Rectal smooth muscle tissue (tissue), 1 donor: Measurements from ENCODE around the gene LINC00305.

Experiments
- H3K27ac ChIP-seq: one replicate; pipeline ENCODE4 v1.7.0; 2013; ENCODE audit warnings: low read depth, low read length, inconsistent platforms
- H3K27me3 ChIP-seq: one replicate; pipeline ENCODE4 v1.7.0; 2013; ENCODE audit warnings: low read length; ENCODE audit not compliant: control insufficient read depth, insufficient read depth
- H3K36me3 ChIP-seq: one replicate; pipeline ENCODE4 v1.7.0; 2013; ENCODE audit warnings: low read length; ENCODE audit not compliant: control insufficient read depth, insufficient read depth
- H3K4me1 ChIP-seq: one replicate; pipeline ENCODE4 v1.7.0; 2013; ENCODE audit warnings: low read length; ENCODE audit not compliant: control insufficient read depth, insufficient read depth
- H3K4me3 ChIP-seq: one replicate; pipeline ENCODE4 v1.7.0; 2013; ENCODE audit warnings: low read length
- H3K9ac ChIP-seq: one replicate; pipeline ENCODE4 v1.7.0; 2013; ENCODE audit warnings: low read length

LINC00305 gene

GRCh38 chr18:64110692-64111480, 38.0 kb downstream of the LINC00305 start:
- Histone ChIP-seq H3K9ac (no peak overlapping the region), H3K4me3 (no peak overlapping the region), H3K27me3 (no peaks in the 10 kb centered on the region), H3K36me3 (no peaks in the 10 kb centered on the region), H3K27ac (no peak overlapping the region), H3K4me1 (no peaks in the 10 kb centered on the region)

GRCh38 chr18:64103986-64104385, 44.9 kb downstream of the LINC00305 start:
- H3K4me3 ChIP-seq = no peak overlapping the region
- H3K27me3 ChIP-seq = no peaks in the 10 kb centered on the region
- H3K4me1 ChIP-seq = no peaks in the 10 kb centered on the region
- no peaks in the 10 kb centered on the region for H3K36me3 ChIP-seq
- no peak overlapping the region for H3K9ac ChIP-seq
- no peak overlapping the region for H3K27ac ChIP-seq

GRCh38 chr18:64100116-64100922, 48.6 kb downstream of the LINC00305 start:
- Histone ChIP-seq H3K4me3 (no peak overlapping the region), H3K27me3 (no peaks in the 10 kb centered on the region), H3K4me1 (no peaks in the 10 kb centered on the region), H3K27ac (no peak overlapping the region), H3K36me3 (no peaks in the 10 kb centered on the region), H3K9ac (no peak overlapping the region)

GRCh38 chr18:64099244-64099643, 49.6 kb downstream of the LINC00305 start:
- no peak overlapping the region for H3K4me3 ChIP-seq
- H3K4me1 ChIP-seq = no peaks in the 10 kb centered on the region
- H3K27ac ChIP-seq = no peak overlapping the region
- H3K36me3 ChIP-seq = no peaks in the 10 kb centered on the region
- no peaks in the 10 kb centered on the region for H3K27me3 ChIP-seq
- no peak overlapping the region for H3K9ac ChIP-seq

- no peak overlapping the region for H3K9ac ChIP-seq
- H3K27me3 ChIP-seq = no peaks in the 10 kb centered on the region
- H3K36me3 ChIP-seq = no peaks in the 10 kb centered on the region
- no peaks in the 10 kb centered on the region for H3K4me1 ChIP-seq
- H3K4me3 ChIP-seq = no peak overlapping the region
- no peak overlapping the region for H3K27ac ChIP-seq
These were observed 51.4 kb downstream of the LINC00305 start for GRCh38 chr18:64097497-64097896.

- no peaks in the 10 kb centered on the region for H3K36me3 ChIP-seq
- no peak overlapping the region for H3K4me3 ChIP-seq
- no peak overlapping the region for H3K9ac ChIP-seq
- no peaks in the 10 kb centered on the region for H3K4me1 ChIP-seq
- H3K27me3 ChIP-seq = no peaks in the 10 kb centered on the region
- H3K27ac ChIP-seq = no peak overlapping the region
These were observed 53.8 kb downstream of the LINC00305 start for GRCh38 chr18:64095056-64095455.

- Histone ChIP-seq H3K27me3 (no peaks in the 10 kb centered on the region), H3K4me1 (no peaks in the 10 kb centered on the region), H3K9ac (no peak overlapping the region), H3K36me3 (no peaks in the 10 kb centered on the region), H3K4me3 (no peak overlapping the region), H3K27ac (no peak overlapping the region)
These were observed 54.7 kb downstream of the LINC00305 start for GRCh38 chr18:64094210-64094609.

- Histone ChIP-seq H3K36me3 (no peaks in the 10 kb centered on the region), H3K27me3 (no peaks in the 10 kb centered on the region)
These were observed 57.4 kb downstream of the LINC00305 start for GRCh38 chr18:64091526-64091925.

GRCh38 chr18:64090876-64091275, 58.0 kb downstream of the LINC00305 start:
- Histone ChIP-seq H3K27ac (no peak overlapping the region), H3K4me1 (no peaks in the 10 kb centered on the region), H3K36me3 (no peaks in the 10 kb centered on the region), H3K9ac (no peak overlapping the region), H3K4me3 (no peak overlapping the region), H3K27me3 (no peaks in the 10 kb centered on the region)

More at GRCh38 chr18:64091526-64091925, 57.4 kb downstream of the LINC00305 start:
- H3K27ac ChIP-seq = no peak overlapping the region
- H3K9ac ChIP-seq = no peak overlapping the region
- H3K4me1 ChIP-seq = no peaks in the 10 kb centered on the region
- no peak overlapping the region for H3K4me3 ChIP-seq

GRCh38 chr18:64083916-64084315, 65.0 kb downstream of the LINC00305 start:
- no peaks in the 10 kb centered on the region for H3K36me3 ChIP-seq
- H3K27me3 ChIP-seq = no peaks in the 10 kb centered on the region
- no peak overlapping the region for H3K9ac ChIP-seq
- no peak overlapping the region for H3K4me3 ChIP-seq
- no peak overlapping the region for H3K27ac ChIP-seq
- H3K4me1 ChIP-seq = no peaks in the 10 kb centered on the region

GRCh38 chr18:64082513-64082912, 66.4 kb downstream of the LINC00305 start:
- no peaks in the 10 kb centered on the region for H3K36me3 ChIP-seq
- no peaks in the 10 kb centered on the region for H3K27me3 ChIP-seq
- no peak overlapping the region for H3K27ac ChIP-seq
- H3K4me3 ChIP-seq = no peak overlapping the region
- no peaks in the 10 kb centered on the region for H3K4me1 ChIP-seq
- no peak overlapping the region for H3K9ac ChIP-seq

- Histone ChIP-seq H3K4me3 (no peak overlapping the region), H3K4me1 (no peaks in the 10 kb centered on the region), H3K27ac (no peak overlapping the region), H3K27me3 (no peaks in the 10 kb centered on the region), H3K36me3 (no peaks in the 10 kb centered on the region), H3K9ac (no peak overlapping the region)
These were observed 66.8 kb downstream of the LINC00305 start for GRCh38 chr18:64082054-64082453.
